Gastrocnemius medialis (tissue), 4 donors: ENCODE measurements around the gene ADARB1.

ENCODE experiments used
- POLR2A ChIP-seq, 2 donors: fragments of 450-650 bp; IDR thresholded peaks; one replicate each; pipeline ENCODE4 v1.6.1; 2017; ENCODE audit warnings: antibody characterized with exemption in 2 of 2, mild to moderate bottlenecking in 2 of 2, moderate library complexity in 2 of 2
- TF ChIP-seq, protein P1 (sequence below), 5 experiments: fragments of 450-650 bp in 3 of 5; fragments of 200-600 bp in 2 of 5; sonication (generic) in 2 of 5; IDR thresholded peaks in 4 of 5; conservative IDR thresholded peaks in 1 of 5; 1 replicate in 4 of 5; 2 replicates in 1 of 5; pipeline ENCODE4 v1.5.1; 2016 to 2019; ENCODE audit warnings: antibody characterized with exemption in 5 of 5, mild to moderate bottlenecking in 3 of 5, moderate library complexity in 3 of 5

DNA sequence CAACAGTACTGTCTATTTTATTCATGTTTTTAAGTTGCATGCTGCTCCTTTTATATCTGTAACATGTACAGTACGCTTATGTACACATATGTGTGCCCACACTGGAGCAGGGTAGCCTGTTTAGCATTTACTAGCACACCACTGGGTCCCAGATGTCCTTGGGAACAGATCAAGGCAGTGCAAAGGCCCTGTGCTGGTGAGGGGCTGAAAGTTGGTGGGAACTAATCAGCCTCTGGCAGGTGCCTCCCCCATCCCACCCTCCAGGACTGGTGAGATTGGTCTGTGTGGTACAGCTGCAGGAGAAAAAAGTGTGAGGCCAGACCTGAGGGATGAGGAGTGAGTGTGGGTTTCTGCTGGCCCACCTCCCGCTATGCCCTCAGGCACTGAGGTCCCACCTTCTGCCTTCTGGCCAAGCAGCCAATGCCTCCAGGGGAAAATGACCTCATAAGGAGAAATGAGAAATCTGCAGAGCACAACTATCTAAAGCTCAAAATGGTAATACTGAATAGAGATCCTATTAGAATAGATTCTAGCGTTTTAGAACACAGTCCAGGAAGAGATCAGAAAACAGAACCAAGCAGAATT lies 154.4 kb downstream of the ADARB1 start:
- TF ChIP-seq, protein P1, sequence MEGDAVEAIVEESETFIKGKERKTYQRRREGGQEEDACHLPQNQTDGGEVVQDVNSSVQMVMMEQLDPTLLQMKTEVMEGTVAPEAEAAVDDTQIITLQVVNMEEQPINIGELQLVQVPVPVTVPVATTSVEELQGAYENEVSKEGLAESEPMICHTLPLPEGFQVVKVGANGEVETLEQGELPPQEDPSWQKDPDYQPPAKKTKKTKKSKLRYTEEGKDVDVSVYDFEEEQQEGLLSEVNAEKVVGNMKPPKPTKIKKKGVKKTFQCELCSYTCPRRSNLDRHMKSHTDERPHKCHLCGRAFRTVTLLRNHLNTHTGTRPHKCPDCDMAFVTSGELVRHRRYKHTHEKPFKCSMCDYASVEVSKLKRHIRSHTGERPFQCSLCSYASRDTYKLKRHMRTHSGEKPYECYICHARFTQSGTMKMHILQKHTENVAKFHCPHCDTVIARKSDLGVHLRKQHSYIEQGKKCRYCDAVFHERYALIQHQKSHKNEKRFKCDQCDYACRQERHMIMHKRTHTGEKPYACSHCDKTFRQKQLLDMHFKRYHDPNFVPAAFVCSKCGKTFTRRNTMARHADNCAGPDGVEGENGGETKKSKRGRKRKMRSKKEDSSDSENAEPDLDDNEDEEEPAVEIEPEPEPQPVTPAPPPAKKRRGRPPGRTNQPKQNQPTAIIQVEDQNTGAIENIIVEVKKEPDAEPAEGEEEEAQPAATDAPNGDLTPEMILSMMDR (IDR thresholded peaks at IDR 0.05 in 4 of 5, conservative IDR thresholded peaks at IDR 0.05 in 1 of 5): no peak
- TF ChIP-seq POLR2A (IDR thresholded peaks at IDR 0.05): no peak
